Duodenal mucosa (tissue), 2 donors: ENCODE results near the gene DAP.

Source experiments
- H3K27ac ChIP-seq: one replicate; pipeline ENCODE4 v1.7.0; 2013; ENCODE audit warnings: low read depth, low read length
- H3K27me3 ChIP-seq, 2 donors: one replicate each; pipeline ENCODE4 v1.7.0; 2013; ENCODE audit warnings: low read length in 2 of 2, control low read depth in 1 of 2; ENCODE audit not compliant: insufficient read depth in 2 of 2, control insufficient read depth in 1 of 2
- H3K36me3 ChIP-seq, 2 donors: one replicate each; pipeline ENCODE4 v1.7.0; 2013; ENCODE audit warnings: low read length in 2 of 2, control low read depth in 1 of 2; ENCODE audit not compliant: insufficient read depth in 2 of 2, control insufficient read depth in 1 of 2
- H3K4me1 ChIP-seq, 2 donors: one replicate each; pipeline ENCODE4 v1.7.0; 2013; ENCODE audit warnings: low read length in 2 of 2, control low read depth in 1 of 2; ENCODE audit not compliant: insufficient read depth in 2 of 2, control insufficient read depth in 1 of 2
- H3K4me3 ChIP-seq, 2 donors: one replicate each; pipeline ENCODE4 v1.7.0; 2013; ENCODE audit warnings: low read length in 2 of 2, low read depth in 1 of 2
- H3K9ac ChIP-seq, 2 donors: one replicate each; pipeline ENCODE4 v1.7.0; 2013; ENCODE audit warnings: low read length in 2 of 2, low read depth in 1 of 2
- H3K9me3 ChIP-seq, 2 donors: one replicate each; pipeline ENCODE4 v1.7.0; 2013; ENCODE audit warnings: low read length in 2 of 2, control low read depth in 1 of 2; ENCODE audit not compliant: control insufficient read depth in 1 of 2

Gene DAP

GRCh38 chr5:10705747-10706146 lies 55.3 kb downstream of the DAP start:
- H3K36me3 ChIP-seq, result peaks cover 5 to 22% of the 10 kb centered on the region in 2 donors
- H3K27ac ChIP-seq, result no peak overlapping the region
- H3K4me3 ChIP-seq, result no peak overlapping the region
- H3K9me3 ChIP-seq, result no peaks in the 10 kb centered on the region
- no peaks in the 10 kb centered on the region for H3K27me3 ChIP-seq
- no peak overlapping the region for H3K9ac ChIP-seq
- peaks cover 27 to 37% of the 10 kb centered on the region in 2 donors for H3K4me1 ChIP-seq

GRCh38 chr5:10704949-10705621 lies 55.9 kb downstream of the DAP start:
- Histone ChIP-seq H3K4me3 (no peak overlapping the region), H3K9me3 (no peaks in the 10 kb centered on the region), H3K27ac (no peak overlapping the region), H3K9ac (no peak overlapping the region), H3K27me3 (no peaks in the 10 kb centered on the region), H3K4me1 (peaks cover 28 to 37% of the 10 kb centered on the region in 2 donors), H3K36me3 (peaks cover 0 to 16% of the 10 kb centered on the region in 2 donors)

- no peak overlapping the region for H3K27ac ChIP-seq
- peaks cover 0 to 8% of the 10 kb centered on the region in 2 donors for H3K36me3 ChIP-seq
- peaks cover 28 to 37% of the 10 kb centered on the region in 2 donors for H3K4me1 ChIP-seq
- H3K9me3 ChIP-seq, result no peaks in the 10 kb centered on the region
- no peak overlapping the region for H3K9ac ChIP-seq
- H3K27me3 ChIP-seq, result no peaks in the 10 kb centered on the region
- H3K4me3 ChIP-seq, result no peak overlapping the region
Observed at GRCh38 chr5:10703676-10704075, 57.4 kb downstream of the DAP start.

GRCh38 chr5:10702911-10703491 lies 58.0 kb downstream of the DAP start:
- Histone ChIP-seq H3K27me3 (no peaks in the 10 kb centered on the region), H3K4me1 (peaks cover 28 to 37% of the 10 kb centered on the region in 2 donors), H3K4me3 (no peak overlapping the region), H3K36me3 (peaks cover 0 to 8% of the 10 kb centered on the region in 2 donors), H3K9me3 (no peaks in the 10 kb centered on the region), H3K9ac (no peak overlapping the region), H3K27ac (no peak overlapping the region)

GRCh38 chr5:10702040-10702629 lies 58.9 kb downstream of the DAP start:
- Histone ChIP-seq H3K27me3 (no peaks in the 10 kb centered on the region), H3K4me3 (no peak overlapping the region), H3K36me3 (peaks cover 0 to 3% of the 10 kb centered on the region in 2 donors), H3K9ac (no peak overlapping the region), H3K27ac (no peak overlapping the region), H3K9me3 (no peaks in the 10 kb centered on the region), H3K4me1 (peaks cover 28 to 37% of the 10 kb centered on the region in 2 donors)

GRCh38 chr5:10701567-10702039 lies 59.4 kb downstream of the DAP start:
- Histone ChIP-seq H3K4me3 (no peak overlapping the region), H3K4me1 (peaks cover 28 to 37% of the 10 kb centered on the region in 2 donors), H3K9me3 (no peaks in the 10 kb centered on the region), H3K27ac (no peak overlapping the region), H3K36me3 (peaks cover 0 to 3% of the 10 kb centered on the region in 2 donors), H3K9ac (no peak overlapping the region), H3K27me3 (no peaks in the 10 kb centered on the region)

GRCh38 chr5:10700516-10700915 lies 60.5 kb downstream of the DAP start:
- H3K27me3 ChIP-seq, result no peaks in the 10 kb centered on the region
- no peaks in the 10 kb centered on the region for H3K9me3 ChIP-seq
- no peak overlapping the region for H3K4me3 ChIP-seq
- peaks cover 0 to 3% of the 10 kb centered on the region in 2 donors for H3K36me3 ChIP-seq
- no peak overlapping the region for H3K27ac ChIP-seq
- H3K9ac ChIP-seq, result no peak overlapping the region
- H3K4me1 ChIP-seq, result peaks cover 28 to 33% of the 10 kb centered on the region in 2 donors

GRCh38 chr5:10699987-10700386 lies 61.0 kb downstream of the DAP start:
- no peaks in the 10 kb centered on the region for H3K27me3 ChIP-seq
- H3K4me3 ChIP-seq, result no peak overlapping the region
- H3K9ac ChIP-seq, result no peak overlapping the region
- H3K4me1 ChIP-seq, result peaks cover 24 to 34% of the 10 kb centered on the region in 2 donors
- H3K27ac ChIP-seq, result no peak overlapping the region
- H3K36me3 ChIP-seq, result peaks cover 0 to 3% of the 10 kb centered on the region in 2 donors
- no peaks in the 10 kb centered on the region for H3K9me3 ChIP-seq

GRCh38 chr5:10699281-10699874 lies 61.7 kb downstream of the DAP start:
- Histone ChIP-seq H3K27ac (no peak overlapping the region), H3K4me1 (peaks cover 18 to 30% of the 10 kb centered on the region in 2 donors)

More at GRCh38 chr5:10699281-10699874, 61.7 kb downstream of the DAP start:
- Histone ChIP-seq H3K9ac (no peak overlapping the region), H3K4me3 (no peak overlapping the region), H3K27me3 (no peaks in the 10 kb centered on the region), H3K36me3 (peaks cover 0 to 5% of the 10 kb centered on the region in 2 donors), H3K9me3 (no peaks in the 10 kb centered on the region)
